GM23338 (cell line): ENCODE measurements around the gene SPA17.

ENCODE experiments used
- CREB1 ChIP-seq: fragments of 250-450 bp; sonication (Bioruptor Pico); IDR thresholded peaks from 2 replicates; pipeline ENCODE4 v1.5.0; 2020; ENCODE audit warnings: low read depth, mild to moderate bottlenecking, moderate library complexity
- CTCF ChIP-seq, 2 experiments: fragments of 200-600 bp in 1 of 2; sonication (generic) in 1 of 2; conservative IDR thresholded peaks; 2 replicates each; pipeline versions ENCODE4 v1.5.1 to v1.6.1; 2016 to 2017; ENCODE audit warnings: antibody characterized with exemption in 2 of 2, low read depth in 2 of 2, mild to moderate bottlenecking in 2 of 2, moderate library complexity in 1 of 2
- ETS1 ChIP-seq: IDR thresholded peaks from 2 replicates; pipeline ENCODE4 v1.6.1; 2016; ENCODE audit warnings: antibody characterized with exemption
- EZH2 ChIP-seq: fragments of 200-600 bp; sonication (generic); IDR thresholded peaks from one replicate; pipeline ENCODE4 v1.8.0; 2017; ENCODE audit warnings: antibody characterized with exemption, mild to moderate bottlenecking, low read depth; ENCODE audit not compliant: unreplicated experiment
- EZH2phosphoT487 ChIP-seq: fragments of 200-600 bp; sonication (generic); IDR thresholded peaks from one replicate; pipeline ENCODE4 v1.8.1; 2018; ENCODE audit warnings: antibody characterized with exemption; ENCODE audit not compliant: unreplicated experiment
- JUNB ChIP-seq: IDR thresholded peaks from one replicate; pipeline ENCODE4 v1.6.1; 2016; ENCODE audit warnings: antibody characterized with exemption; ENCODE audit not compliant: unreplicated experiment
- NANOG ChIP-seq: IDR thresholded peaks from 2 replicates; pipeline ENCODE4 v1.6.1; 2016; ENCODE audit warnings: antibody characterized with exemption, borderline replicate concordance
- POLR2AphosphoS5 ChIP-seq: IDR thresholded peaks from 2 replicates; pipeline ENCODE4 v1.6.1; 2016; ENCODE audit warnings: antibody characterized with exemption, low read depth
- REST ChIP-seq: IDR thresholded peaks from one replicate; pipeline ENCODE4 v1.6.1; 2018; ENCODE audit warnings: antibody characterized with exemption; ENCODE audit not compliant: unreplicated experiment

GRCh38 chr11:124644426-124645280 lies 29.1 kb upstream of the SPA17 start:
- TF ChIP-seq CTCF (conservative IDR thresholded peaks at IDR 0.05; ENCODE audit: low read depth in 2 of 2) (peak; percentile 83 to 88), POLR2AphosphoS5 (no peak), EZH2phosphoT487 (no peak), EZH2 (no peak), REST (no peak), JUNB (no peak), NANOG (no peak), CREB1 (CRISPR knock-in tag) (no peak), ETS1 (no peak)
